ENCODE measurements around the gene CCN2.

DNA sequence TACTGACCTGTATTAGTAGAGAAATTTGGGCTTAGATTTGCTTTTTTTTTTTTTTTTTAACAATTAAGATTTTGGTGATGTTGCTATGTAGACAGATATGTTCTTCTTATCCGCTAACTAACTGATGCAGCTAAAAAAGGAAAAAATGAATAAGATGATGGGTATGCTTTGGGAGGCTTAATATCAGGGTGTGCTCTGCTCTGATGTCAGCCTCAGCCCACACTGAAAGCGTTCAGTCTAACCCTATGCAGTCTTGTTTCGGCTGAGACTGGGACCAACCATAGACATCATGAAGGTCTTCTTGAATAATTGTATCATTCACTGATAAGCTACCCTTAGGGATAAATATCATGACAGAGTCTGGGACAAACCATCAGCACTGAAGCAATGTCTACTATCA lies 6.9 kb upstream of the CCN2 start:
- TF ChIP-seq POLR2AphosphoS5 (IDR thresholded peaks at IDR 0.05) (no peak), CTCF (IDR thresholded peaks at IDR 0.05) (no peak), POLR2A (IDR thresholded peaks at IDR 0.05; ENCODE audit: low read depth) (no peak), EP300 (IDR thresholded peaks at IDR 0.05) (no peak)

Data from esophagus muscularis mucosa (tissue), 4 donors.